ENCODE results near the gene GRIP1.

DNA sequence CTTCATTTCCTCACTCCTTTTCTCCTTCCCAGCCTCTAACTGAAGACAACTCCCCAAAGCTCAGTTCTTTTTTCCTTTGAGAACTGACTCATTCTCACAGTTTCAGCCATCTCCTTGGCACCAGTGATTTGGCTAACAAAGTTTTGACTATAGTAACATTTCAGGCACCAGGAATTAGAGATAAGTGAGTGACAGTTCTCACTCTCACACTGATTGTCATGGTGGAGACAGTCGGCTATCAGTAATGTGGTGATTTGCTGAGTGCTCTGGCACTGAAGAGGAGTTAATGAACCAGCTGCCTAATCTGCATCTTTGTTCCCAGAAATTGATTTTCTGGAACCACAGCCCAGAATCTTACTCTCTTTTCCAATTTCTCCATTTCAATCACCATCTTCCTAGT, 347.1 kb downstream of the GRIP1 start:
- TF ChIP-seq, protein P1, sequence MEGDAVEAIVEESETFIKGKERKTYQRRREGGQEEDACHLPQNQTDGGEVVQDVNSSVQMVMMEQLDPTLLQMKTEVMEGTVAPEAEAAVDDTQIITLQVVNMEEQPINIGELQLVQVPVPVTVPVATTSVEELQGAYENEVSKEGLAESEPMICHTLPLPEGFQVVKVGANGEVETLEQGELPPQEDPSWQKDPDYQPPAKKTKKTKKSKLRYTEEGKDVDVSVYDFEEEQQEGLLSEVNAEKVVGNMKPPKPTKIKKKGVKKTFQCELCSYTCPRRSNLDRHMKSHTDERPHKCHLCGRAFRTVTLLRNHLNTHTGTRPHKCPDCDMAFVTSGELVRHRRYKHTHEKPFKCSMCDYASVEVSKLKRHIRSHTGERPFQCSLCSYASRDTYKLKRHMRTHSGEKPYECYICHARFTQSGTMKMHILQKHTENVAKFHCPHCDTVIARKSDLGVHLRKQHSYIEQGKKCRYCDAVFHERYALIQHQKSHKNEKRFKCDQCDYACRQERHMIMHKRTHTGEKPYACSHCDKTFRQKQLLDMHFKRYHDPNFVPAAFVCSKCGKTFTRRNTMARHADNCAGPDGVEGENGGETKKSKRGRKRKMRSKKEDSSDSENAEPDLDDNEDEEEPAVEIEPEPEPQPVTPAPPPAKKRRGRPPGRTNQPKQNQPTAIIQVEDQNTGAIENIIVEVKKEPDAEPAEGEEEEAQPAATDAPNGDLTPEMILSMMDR (conservative IDR thresholded peaks at IDR 0.05; ENCODE audit: low read depth in 2 of 2): no peak
- TF ChIP-seq EZH2 (IDR thresholded peaks at IDR 0.05; ENCODE audit: low read depth, unreplicated experiment): no peak
- TF ChIP-seq, protein P2, sequence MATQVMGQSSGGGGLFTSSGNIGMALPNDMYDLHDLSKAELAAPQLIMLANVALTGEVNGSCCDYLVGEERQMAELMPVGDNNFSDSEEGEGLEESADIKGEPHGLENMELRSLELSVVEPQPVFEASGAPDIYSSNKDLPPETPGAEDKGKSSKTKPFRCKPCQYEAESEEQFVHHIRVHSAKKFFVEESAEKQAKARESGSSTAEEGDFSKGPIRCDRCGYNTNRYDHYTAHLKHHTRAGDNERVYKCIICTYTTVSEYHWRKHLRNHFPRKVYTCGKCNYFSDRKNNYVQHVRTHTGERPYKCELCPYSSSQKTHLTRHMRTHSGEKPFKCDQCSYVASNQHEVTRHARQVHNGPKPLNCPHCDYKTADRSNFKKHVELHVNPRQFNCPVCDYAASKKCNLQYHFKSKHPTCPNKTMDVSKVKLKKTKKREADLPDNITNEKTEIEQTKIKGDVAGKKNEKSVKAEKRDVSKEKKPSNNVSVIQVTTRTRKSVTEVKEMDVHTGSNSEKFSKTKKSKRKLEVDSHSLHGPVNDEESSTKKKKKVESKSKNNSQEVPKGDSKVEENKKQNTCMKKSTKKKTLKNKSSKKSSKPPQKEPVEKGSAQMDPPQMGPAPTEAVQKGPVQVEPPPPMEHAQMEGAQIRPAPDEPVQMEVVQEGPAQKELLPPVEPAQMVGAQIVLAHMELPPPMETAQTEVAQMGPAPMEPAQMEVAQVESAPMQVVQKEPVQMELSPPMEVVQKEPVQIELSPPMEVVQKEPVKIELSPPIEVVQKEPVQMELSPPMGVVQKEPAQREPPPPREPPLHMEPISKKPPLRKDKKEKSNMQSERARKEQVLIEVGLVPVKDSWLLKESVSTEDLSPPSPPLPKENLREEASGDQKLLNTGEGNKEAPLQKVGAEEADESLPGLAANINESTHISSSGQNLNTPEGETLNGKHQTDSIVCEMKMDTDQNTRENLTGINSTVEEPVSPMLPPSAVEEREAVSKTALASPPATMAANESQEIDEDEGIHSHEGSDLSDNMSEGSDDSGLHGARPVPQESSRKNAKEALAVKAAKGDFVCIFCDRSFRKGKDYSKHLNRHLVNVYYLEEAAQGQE (IDR thresholded peaks at IDR 0.05; ENCODE audit: unreplicated experiment): no peak
- TF ChIP-seq EZH2phosphoT487 (IDR thresholded peaks at IDR 0.05; ENCODE audit: unreplicated experiment): no peak
- TF ChIP-seq, protein P3, sequence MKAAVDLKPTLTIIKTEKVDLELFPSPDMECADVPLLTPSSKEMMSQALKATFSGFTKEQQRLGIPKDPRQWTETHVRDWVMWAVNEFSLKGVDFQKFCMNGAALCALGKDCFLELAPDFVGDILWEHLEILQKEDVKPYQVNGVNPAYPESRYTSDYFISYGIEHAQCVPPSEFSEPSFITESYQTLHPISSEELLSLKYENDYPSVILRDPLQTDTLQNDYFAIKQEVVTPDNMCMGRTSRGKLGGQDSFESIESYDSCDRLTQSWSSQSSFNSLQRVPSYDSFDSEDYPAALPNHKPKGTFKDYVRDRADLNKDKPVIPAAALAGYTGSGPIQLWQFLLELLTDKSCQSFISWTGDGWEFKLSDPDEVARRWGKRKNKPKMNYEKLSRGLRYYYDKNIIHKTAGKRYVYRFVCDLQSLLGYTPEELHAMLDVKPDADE (IDR thresholded peaks at IDR 0.05): no peak
- no peak for TF ChIP-seq POLR2AphosphoS5 (IDR thresholded peaks at IDR 0.05; ENCODE audit: low read depth)
- TF ChIP-seq CREB1 (CRISPR knock-in tag; IDR thresholded peaks at IDR 0.05; ENCODE audit: low read depth): no peak
- TF ChIP-seq NANOG (IDR thresholded peaks at IDR 0.05; ENCODE audit: borderline replicate concordance): no peak
